NCI-H526 (cell line): Measurements from ENCODE around the gene GZMM.

Experiments
- DNase-seq, 2 experiments: peaks; one replicate each; lab custom pipeline; 2025; lab: John Stamatoyannopoulos, UW

Gene GZMM

GRCh38 chr19:535017-535835, 8.6 kb upstream of the GZMM start:
- no peak for DNase-seq

DNA sequence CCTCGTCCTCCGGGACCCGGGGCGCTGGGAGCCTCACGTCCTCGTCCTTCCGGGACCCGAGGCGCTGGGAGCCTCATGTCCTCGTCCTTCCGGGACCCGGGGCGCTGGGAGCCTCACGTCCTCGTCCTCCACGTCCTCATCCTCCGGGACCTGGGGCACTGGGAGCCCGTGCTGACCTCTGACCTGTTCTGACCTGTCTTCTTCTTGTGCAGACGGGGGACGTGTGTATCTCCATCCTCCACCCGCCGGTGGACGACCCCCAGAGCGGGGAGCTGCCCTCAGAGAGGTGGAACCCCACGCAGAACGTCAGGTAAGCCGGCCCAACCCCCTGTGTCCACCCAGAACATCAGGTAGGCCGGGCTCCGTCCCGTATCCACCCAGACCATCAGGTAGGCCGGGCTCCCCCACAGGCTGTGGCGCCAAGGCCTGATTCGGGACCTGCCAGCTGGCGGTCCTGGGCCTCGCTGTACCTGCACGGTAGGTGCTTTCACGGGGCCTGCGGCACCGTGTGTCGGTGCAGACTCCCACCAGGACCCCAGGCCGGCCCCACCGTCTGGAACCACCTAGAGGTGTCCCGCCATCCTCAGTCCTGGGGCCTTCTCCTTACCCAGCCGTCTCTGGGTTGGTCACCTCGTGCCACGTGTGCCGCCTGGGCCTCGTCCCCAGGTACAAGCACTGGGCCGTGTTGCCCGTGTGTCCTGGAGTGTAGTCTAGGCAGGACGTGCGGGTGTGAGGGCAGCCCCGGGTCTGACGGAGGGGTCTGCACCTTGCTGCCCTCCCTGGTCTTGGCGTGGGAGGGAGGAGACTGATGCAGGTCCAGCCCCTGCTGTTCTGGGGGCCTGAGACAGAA, 7.6 kb upstream of the GZMM start:
- no peak for DNase-seq

DNA sequence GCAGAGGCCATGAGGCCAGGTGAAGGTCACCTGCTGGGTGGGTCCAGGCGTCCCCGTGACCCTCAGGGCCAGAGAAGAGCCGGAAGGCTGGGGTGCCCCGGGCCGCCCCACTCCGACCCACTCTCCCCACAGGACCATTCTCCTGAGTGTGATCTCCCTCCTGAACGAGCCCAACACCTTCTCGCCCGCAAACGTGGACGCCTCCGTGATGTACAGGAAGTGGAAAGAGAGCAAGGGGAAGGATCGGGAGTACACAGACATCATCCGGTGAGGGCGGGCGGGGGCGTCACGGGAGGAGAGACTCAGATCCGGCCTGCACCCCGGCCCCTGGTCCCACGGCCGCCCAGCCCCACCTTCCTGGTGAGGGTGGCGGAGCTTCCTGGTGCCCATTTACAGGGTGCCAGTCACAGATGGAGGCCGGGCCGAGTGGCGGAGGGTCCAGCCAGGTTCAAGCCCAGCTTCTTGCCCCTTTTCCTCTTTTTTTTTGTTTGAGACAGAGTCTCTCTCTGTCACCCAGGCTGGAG, 6.9 kb upstream of the GZMM start:
- no peak for DNase-seq

GRCh38 chr19:538641-539428, 5.0 kb upstream of the GZMM start:
- DNase-seq, result no peak

DNA sequence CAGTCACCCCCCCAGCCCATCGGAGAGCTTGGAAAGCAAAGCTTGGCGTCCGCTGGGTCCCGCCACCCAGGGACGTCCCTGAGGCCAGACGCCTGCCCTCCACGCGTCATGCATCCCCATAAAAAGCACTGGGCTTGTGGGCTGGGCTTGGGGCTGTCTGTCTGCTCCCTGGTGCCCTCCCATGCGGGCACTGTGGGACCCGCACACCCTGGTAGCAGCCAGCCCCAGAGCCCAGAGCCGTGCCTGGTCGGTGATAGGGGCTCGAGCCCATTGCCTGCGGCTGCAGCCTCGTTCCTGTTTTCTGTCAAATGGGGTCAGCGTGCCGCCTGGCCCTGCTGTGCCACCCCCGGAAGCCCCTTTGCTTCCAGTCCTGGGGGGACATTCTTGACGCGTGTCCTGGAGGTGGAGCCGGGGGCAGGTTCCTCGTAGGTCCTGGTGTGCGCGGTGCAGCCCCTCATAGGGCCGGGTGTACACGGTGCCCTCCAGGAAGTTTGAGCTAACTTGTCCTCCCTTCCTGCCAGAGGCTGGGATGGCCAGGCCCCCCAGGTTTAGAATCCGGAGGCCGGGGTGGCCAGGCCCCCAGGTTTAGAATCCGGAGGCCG, 4.3 kb upstream of the GZMM start:
- no peak for DNase-seq

- DNase-seq, result no peak
Observed at GRCh38 chr19:540867-541637, 2.8 kb upstream of the GZMM start.

DNA sequence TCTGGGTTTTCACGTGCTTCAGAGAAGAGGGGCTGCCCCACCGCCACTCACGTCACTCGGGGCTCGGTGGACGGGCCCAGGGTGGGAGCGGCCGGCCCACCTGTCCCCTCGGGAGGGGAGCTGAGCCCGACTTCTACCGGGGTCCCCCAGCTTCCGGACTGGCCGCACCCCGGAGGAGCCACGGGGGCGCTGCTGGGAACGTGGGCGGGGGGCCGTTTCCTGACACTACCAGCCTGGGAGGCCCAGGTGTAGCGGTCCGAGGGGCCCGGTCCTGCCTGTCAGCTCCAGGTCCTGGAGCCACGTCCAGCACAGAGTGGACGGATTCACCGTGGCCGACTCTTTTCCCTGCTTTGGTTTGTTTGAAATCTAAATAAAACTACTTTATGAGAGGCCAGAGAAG, 2.2 kb upstream of the GZMM start:
- no peak for DNase-seq

- DNase-seq, result no peak
Observed at GRCh38 chr19:542173-542866, 1.5 kb upstream of the GZMM start.

GRCh38 chr19:547117-547516, 3.3 kb downstream of the GZMM start:
- no peak for DNase-seq

DNA sequence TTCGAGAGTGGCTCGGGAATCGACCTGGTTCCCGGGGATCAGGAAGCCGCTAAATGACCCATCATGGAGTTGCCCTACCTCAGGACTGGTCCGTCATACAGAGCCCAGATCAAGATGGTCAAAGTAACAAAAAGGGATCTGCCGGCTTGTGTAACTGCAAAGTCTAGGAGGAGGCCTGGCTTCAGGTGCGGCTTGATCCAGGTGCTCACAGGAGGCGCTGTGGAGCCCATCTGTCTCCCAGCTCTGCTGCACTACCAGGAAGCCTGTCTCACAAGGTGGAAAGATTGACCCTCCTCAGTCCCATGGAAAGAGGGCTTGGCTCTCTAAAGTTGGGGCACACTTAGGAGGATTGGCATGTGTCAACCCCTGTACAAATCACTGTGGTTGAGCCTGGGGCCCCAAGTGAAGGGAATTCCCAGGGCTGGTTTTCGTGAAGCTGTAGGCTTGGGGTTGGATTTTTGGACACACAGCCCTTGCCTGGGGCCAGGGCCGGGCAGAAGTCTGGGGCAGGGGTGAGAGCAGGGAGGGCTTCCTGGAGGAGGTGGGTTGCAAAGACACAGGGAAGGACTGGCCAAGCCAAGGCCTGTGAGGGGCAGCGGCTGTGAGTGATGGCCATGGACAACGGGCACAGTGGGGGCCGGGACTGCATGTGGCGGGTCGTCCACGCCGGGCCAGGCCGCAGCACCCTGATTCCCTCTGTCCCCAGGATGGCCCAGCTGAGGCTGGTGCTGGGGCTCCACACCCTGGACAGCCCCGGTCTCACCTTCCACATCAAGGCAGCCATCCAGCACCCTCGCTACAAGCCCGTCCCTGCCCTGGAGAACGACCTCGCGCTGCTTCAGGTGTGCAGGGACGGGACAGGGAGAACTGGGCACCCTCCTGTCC, 4.2 kb downstream of the GZMM start:
- no peak for DNase-seq

GRCh38 chr19:548886-549830, 5.3 kb downstream of the GZMM start:
- DNase-seq, result no peak

GRCh38 chr19:554817-555216, 11.0 kb downstream of the GZMM start:
- no peak for DNase-seq

DNA sequence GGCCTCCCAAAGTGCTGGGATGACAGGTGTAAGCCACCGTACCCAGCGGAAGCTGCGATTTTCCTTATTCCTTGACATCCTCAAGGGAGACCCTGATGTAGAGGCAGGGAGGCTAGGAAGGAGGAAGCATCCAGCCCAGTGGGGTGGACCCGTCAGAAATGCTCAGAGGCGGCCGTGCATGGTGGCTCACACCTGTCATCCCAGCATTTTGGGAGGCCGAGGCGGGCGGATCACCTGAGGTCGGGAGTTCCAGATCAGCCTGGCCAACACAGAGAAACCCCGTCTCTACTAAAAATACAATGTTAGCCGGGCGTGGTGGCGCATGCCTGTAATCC, 11.6 kb downstream of the GZMM start:
- DNase-seq, result no peak

- DNase-seq, result no peak
Observed at GRCh38 chr19:556611-557382, 12.9 kb downstream of the GZMM start.

- DNase-seq, result no peak
Observed at GRCh38 chr19:558770-559439, 15.1 kb downstream of the GZMM start.

GRCh38 chr19:560121-560520, 16.3 kb downstream of the GZMM start:
- no peak for DNase-seq

DNA sequence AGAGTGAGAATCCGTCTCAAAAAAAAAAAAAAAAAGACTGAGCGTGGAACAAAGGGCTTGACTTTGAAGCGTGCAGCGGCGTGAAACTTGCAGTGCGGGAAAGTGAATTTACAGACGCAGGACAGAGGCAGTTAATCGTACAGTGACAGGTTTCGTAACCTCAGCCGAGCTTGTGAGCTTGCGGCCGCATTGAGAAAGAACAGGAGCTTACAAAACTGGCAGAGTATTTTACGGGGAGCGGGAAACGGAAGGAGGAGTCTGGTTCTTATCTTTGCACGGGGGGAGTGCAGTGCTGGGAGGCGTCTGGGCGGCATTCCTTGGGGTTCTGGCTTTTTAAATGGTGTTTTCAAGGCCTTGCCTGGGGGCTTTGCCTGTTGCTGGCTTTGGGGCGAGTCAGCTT, 22.6 kb downstream of the GZMM start:
- DNase-seq, result no peak
